Spleen (tissue), 11 donors: Measurements from ENCODE around the gene TRIP6. TPM values are rescaled to one million over a fixed set of nuclear protein-coding genes. Genes with fewer than 3 reads are reported as not detected.

ENCODE experiments used
- DNase-seq: peaks from one replicate; pipeline ENCODE4 v3.0.0-alpha.2; 2020
- H3K27ac ChIP-seq, 8 donors: fragments of 200-600 bp; sonication (generic) in 7 of 8; 1 replicate in 4 of 8; 2 replicates in 4 of 8; pipeline versions ENCODE4 v1.5.0 to v1.8.0; 2016 to 2021; ENCODE audit warnings: inconsistent platforms in 4 of 8, mild to moderate bottlenecking in 4 of 8, moderate library complexity in 1 of 8
- H3K27me3 ChIP-seq, 7 donors: fragments of 200-600 bp; sonication (generic) in 6 of 7; replicated peaks in 1 of 7; 1 replicate in 4 of 7; 2 replicates in 3 of 7; pipeline versions ENCODE4 v1.5.0 to v1.8.0; 2016 to 2021; ENCODE audit warnings: inconsistent platforms in 3 of 7, mild to moderate bottlenecking in 1 of 7
- H3K36me3 ChIP-seq, 6 donors: fragments of 200-600 bp; sonication (generic) in 5 of 6; 1 replicate in 4 of 6; 2 replicates in 2 of 6; pipeline versions ENCODE4 v1.5.0 to v1.8.0; 2016 to 2021; ENCODE audit warnings: inconsistent platforms in 2 of 6
- H3K4me1 ChIP-seq, 6 donors: fragments of 200-600 bp; sonication (generic) in 5 of 6; 1 replicate in 3 of 6; 2 replicates in 3 of 6; pipeline versions ENCODE4 v1.5.0 to v1.8.0; 2016 to 2021; ENCODE audit warnings: inconsistent platforms in 3 of 6
- H3K4me3 ChIP-seq, 8 donors: fragments of 200-600 bp; sonication (generic) in 7 of 8; 1 replicate in 4 of 8; 2 replicates in 4 of 8; pipeline versions ENCODE4 v1.5.0 to v1.8.0; 2016 to 2021; ENCODE audit warnings: inconsistent platforms in 4 of 8, mild to moderate bottlenecking in 4 of 8, moderate library complexity in 2 of 8
- H3K9me3 ChIP-seq, 8 donors: fragments of 200-600 bp; sonication (generic) in 7 of 8; 1 replicate in 4 of 8; 2 replicates in 4 of 8; pipeline versions ENCODE4 v1.5.0 to v1.8.0; 2016 to 2021; ENCODE audit warnings: inconsistent platforms in 4 of 8
- CTCF ChIP-seq, 11 experiments: fragments of 200-600 bp in 7 of 11; fragments of 450-650 bp in 4 of 11; sonication (generic) in 4 of 11; IDR thresholded peaks in 8 of 11; conservative IDR thresholded peaks in 3 of 11; 1 replicate in 7 of 11; 2 replicates in 4 of 11; pipeline versions ENCODE4 v1.4.0 to v1.8.0; 2016 to 2021; ENCODE audit warnings: antibody characterized with exemption in 11 of 11, inconsistent platforms in 4 of 11, mild to moderate bottlenecking in 1 of 11
- POLR2A ChIP-seq, 3 donors: fragments of 450-650 bp; IDR thresholded peaks; one replicate each; pipeline ENCODE4 v1.5.1; 2017; ENCODE audit warnings: antibody characterized with exemption in 3 of 3, mild to moderate bottlenecking in 1 of 3
- POLR2AphosphoS5 ChIP-seq, 3 donors: sonication (generic); formaldehyde crosslinking; IDR thresholded peaks; one replicate each; pipeline ENCODE4 v1.5.1; 2017; ENCODE audit warnings: antibody characterized with exemption in 3 of 3
- WGBS, 5 donors: extraction: QIAGEN DNeasy Blood & Tissue Kit in 3 of 5; methylation state at CpG; one replicate each; pipeline versions ENCODE4 v1.1.5 to v1.1.7; 2013 to 2018; 5-methylcytosine and 5-hydroxymethylcytosine counted together
- intact Hi-C: fragments of 100-400 bp; cut with DNase I; formaldehyde crosslinking; loops from one replicate; pipeline ENCODE4 v1.15.0; 2023; ENCODE audit warnings: low total_unique reads
- polyA plus RNA-seq, 3 donors: library from polyadenylated mRNA; stranded (reverse); fragments of 200-250 nt; gene quantifications; one replicate each; pipeline ENCODE4 v1.2.1, GENCODE V29; 2013
- total RNA-seq, 7 donors: library from RNA; depleted of rRNA in 3 of 7; stranded (reverse); fragments of >200 nt in 3 of 7; fragmentation: NEBNext Ultra II Directional in 4 of 7; extraction: Animal tissue kit (Norgen Biotek cat#: 25700) in 4 of 7; gene quantifications; one replicate each; pipeline versions ENCODE4 v1.1.0 to v1.2.1, GENCODE V29; 2016 to 2021
- donor health status: healthy with polysubstance abuse.
- donor health status: DM: no; HTN: no; CAD: no; lungs with moderate emphysema.
- donor health status: DM: no; HTN: no; CAD: no.
- donor health status: Bipolar disorder and iron deficiency.
- donor health status: healthy.
- donor health status: DM: no; HTN: no; CAD: no.
- donor health status: DM: yes; HTN: yes; CAD: no.

The TRIP6 gene
- total and polyA plus RNA-seq, 10 donors = 12.4 to 30.2 (median 21.6) TPM

- Histone ChIP-seq H3K4me3 (peak overlapping the region; percentile 45 to 80 (median 60)), H3K27ac (peak overlapping the region in 7 of 8 donors; percentile 57 to 87 (median 82)), H3K27me3 (peaks cover 0 to 65% (median 20%) of the 10 kb centered on the region in 7 donors), H3K9me3 (no peaks in the 10 kb centered on the region), H3K36me3 (peaks cover 0 to 47% (median 27%) of the 10 kb centered on the region in 6 donors), H3K4me1 (peaks cover 2 to 95% (median 61%) of the 10 kb centered on the region in 6 donors)
- intact Hi-C loops = no loop called here
- no peak for DNase-seq
- no peak for TF ChIP-seq CTCF (IDR thresholded peaks at IDR 0.05 in 8 of 11, conservative IDR thresholded peaks at IDR 0.05 in 3 of 11)
- no peak for TF ChIP-seq POLR2AphosphoS5 (IDR thresholded peaks at IDR 0.05)
- TF ChIP-seq POLR2A (IDR thresholded peaks at IDR 0.05) = no peak
- WGBS, 5 donors = 51 to 68% (median 64%) methylated on average over 18 of the region's 18 CpGs
Observed at GRCh38 chr7:100824499-100825214, 42.5 kb upstream of the TRIP6 start.

- intact Hi-C loops = no loop called here
- Histone ChIP-seq H3K4me1 (peaks cover 2 to 93% (median 60%) of the 10 kb centered on the region in 6 donors), H3K4me3 (peak overlapping the region; percentile 45 to 80 (median 60)), H3K27ac (peak overlapping the region; percentile 51 to 87 (median 76)), H3K9me3 (no peaks in the 10 kb centered on the region), H3K36me3 (peaks cover 0 to 41% (median 21%) of the 10 kb centered on the region in 6 donors), H3K27me3 (peaks cover 0 to 68% (median 20%) of the 10 kb centered on the region in 7 donors)
- WGBS, 5 donors = 56 to 71% (median 69%) methylated on average over 16 of the region's 16 CpGs
- DNase-seq = peak; percentile 83
- TF ChIP-seq POLR2A (IDR thresholded peaks at IDR 0.05) (no peak), CTCF (IDR thresholded peaks at IDR 0.05 in 8 of 11, conservative IDR thresholded peaks at IDR 0.05 in 3 of 11) (no peak), POLR2AphosphoS5 (IDR thresholded peaks at IDR 0.05) (peak; percentile 64 to 83 (median 73))
Observed at GRCh38 chr7:100825215-100825671, 41.9 kb upstream of the TRIP6 start.

GRCh38 chr7:100825751-100826513 lies 41.3 kb upstream of the TRIP6 start:
- intact Hi-C loops = no loop called here
- Histone ChIP-seq H3K9me3 (no peaks in the 10 kb centered on the region), H3K4me3 (peak overlapping the region; percentile 45 to 80 (median 60)), H3K36me3 (peaks cover 0 to 34% (median 21%) of the 10 kb centered on the region in 6 donors), H3K27me3 (peaks cover 0 to 68% (median 20%) of the 10 kb centered on the region in 7 donors), H3K4me1 (peaks cover 2 to 86% (median 57%) of the 10 kb centered on the region in 6 donors), H3K27ac (peak overlapping the region; percentile 51 to 87 (median 76))
- TF ChIP-seq CTCF (IDR thresholded peaks at IDR 0.05 in 8 of 11, conservative IDR thresholded peaks at IDR 0.05 in 3 of 11) (no peak), POLR2AphosphoS5 (IDR thresholded peaks at IDR 0.05) (no peak), POLR2A (IDR thresholded peaks at IDR 0.05) (no peak)
- DNase-seq = no peak
- WGBS, 5 donors = 21 to 30% (median 25%) methylated on average over 17 of the region's 17 CpGs
